H1 (cell line): ENCODE data around the gene KDM2A. TPM values are rescaled to one million over a fixed set of nuclear protein-coding genes. Genes with fewer than 3 reads are reported as not detected.

ENCODE experiments used
- CTCF ChIA-PET: fragments of 300-600 bp; sonication (Branson Sonifier 250); formaldehyde crosslinking; loops from one replicate; lab custom pipeline; 2021; ENCODE audit not compliant: partially characterized antibody; lab: Charles Lee
- POLR2A ChIA-PET: fragments of 300-600 bp; sonication (Branson Sonifier 250); formaldehyde crosslinking; loops from one replicate; lab custom pipeline; 2021; ENCODE audit warnings: inconsistent platforms; ENCODE audit not compliant: partially characterized antibody; lab: Charles Lee
- DNase-seq, 2 experiments: peaks; one replicate each; pipeline versions ENCODE4 v3.0.0 to v3.0.0-alpha.2; 2010 to 2022; ENCODE audit warnings: low spot score in 2 of 2, low read depth in 1 of 2, mixed read lengths in 1 of 2
- FAIRE-seq: peaks from 2 replicates; lab custom pipeline; 2011; peaks lifted over from hg19 to GRCh38; lab: Jason Lieb, UNC
- H2AFZ ChIP-seq: 2 replicates; pipeline ENCODE4 v1.8.1; 2012; ENCODE audit warnings: low read length, inconsistent platforms
- H2AK5ac ChIP-seq: 2 replicates; pipeline ENCODE4 v1.6.1; 2013; ENCODE audit warnings: low read depth, low read length
- H2BK120ac ChIP-seq: replicated peaks from 2 replicates; pipeline ENCODE3; 2013; ENCODE audit warnings: low read depth, low read length, inconsistent platforms
- H2BK12ac ChIP-seq: 2 replicates; pipeline ENCODE4 v1.6.1; 2013; ENCODE audit warnings: low read depth, low read length
- H2BK15ac ChIP-seq: 2 replicates; pipeline ENCODE4 v1.6.1; 2013; ENCODE audit warnings: low read length
- H2BK20ac ChIP-seq: 2 replicates; pipeline ENCODE4 v1.6.1; 2013; ENCODE audit warnings: low read length
- H2BK5ac ChIP-seq: 2 replicates; pipeline ENCODE4 v1.6.1; 2013; ENCODE audit warnings: low read depth, low read length
- H3K14ac ChIP-seq: 2 replicates; pipeline ENCODE4 v1.6.1; 2013; ENCODE audit warnings: inconsistent platforms; ENCODE audit not compliant: insufficient read length
- H3K18ac ChIP-seq: 2 replicates; pipeline ENCODE4 v1.6.1; 2013; ENCODE audit warnings: low read length; ENCODE audit errors: extremely low read depth
- H3K23ac ChIP-seq: 2 replicates; pipeline ENCODE4 v1.6.1; 2013; ENCODE audit warnings: inconsistent platforms; ENCODE audit not compliant: insufficient read length
- H3K23me2 ChIP-seq: 2 replicates; pipeline ENCODE4 v1.6.1; 2013; ENCODE audit warnings: low read depth, low read length
- H3K27ac ChIP-seq: 2 replicates; pipeline ENCODE4 v1.6.1; 2011; ENCODE audit warnings: low read depth, low read length, inconsistent platforms
- H3K27me3 ChIP-seq, 4 experiments: replicated peaks in 1 of 4; 1 replicate in 1 of 4; 2 replicates in 3 of 4; pipeline versions ENCODE4 v1.6.1 to v1.8.1; 2011 to 2013; ENCODE audit warnings: low read length in 3 of 4, mild to moderate bottlenecking in 3 of 4, inconsistent platforms in 2 of 4, mixed read lengths in 2 of 4, moderate library complexity in 1 of 4; ENCODE audit not compliant: control insufficient read depth in 3 of 4, insufficient read depth in 3 of 4; ENCODE audit errors: extremely low read depth in 1 of 4
- H3K36me3 ChIP-seq, 4 experiments: 2 replicates each; pipeline versions ENCODE4 v1.6.1 to v1.8.1; 2011 to 2013; ENCODE audit warnings: mild to moderate bottlenecking in 4 of 4, low read length in 3 of 4, moderate library complexity in 2 of 4, control low read depth in 1 of 4, inconsistent platforms in 1 of 4; ENCODE audit not compliant: insufficient read depth in 4 of 4, control insufficient read depth in 2 of 4
- H3K4ac ChIP-seq: replicated peaks from 2 replicates; pipeline ENCODE3; 2013; ENCODE audit warnings: low read length, low read depth, mixed read lengths, inconsistent platforms; ENCODE audit not compliant: insufficient read length
- H3K4me1 ChIP-seq, 4 experiments: replicated peaks in 1 of 4; 1 replicate in 1 of 4; 2 replicates in 3 of 4; pipeline versions ENCODE4 v1.6.1 to v1.8.1; 2011 to 2013; ENCODE audit warnings: low read length in 3 of 4, inconsistent platforms in 2 of 4, mixed read lengths in 1 of 4; ENCODE audit not compliant: insufficient read depth in 4 of 4, control insufficient read depth in 3 of 4
- H3K4me2 ChIP-seq, 2 experiments: 2 replicates each; pipeline versions ENCODE4 v1.6.1 to v1.8.1; 2011 to 2013; ENCODE audit warnings: low read depth in 2 of 2, low read length in 2 of 2, control low read depth in 1 of 2, inconsistent platforms in 1 of 2, mild to moderate bottlenecking in 1 of 2; ENCODE audit not compliant: insufficient read depth in 1 of 2
- H3K4me3 ChIP-seq, 4 experiments: fragments of 200-600, 300-600 bp in 1 of 4; sonication (generic), shearing (Covaris generic), sonication (Bioruptor Twin) in 1 of 4; 2 replicates each; pipeline versions ENCODE4 v1.5.1 to v1.8.1; 2011 to 2016; ENCODE audit warnings: low read length in 4 of 4, low read depth in 3 of 4, control low read depth in 2 of 4, inconsistent platforms in 2 of 4, mild to moderate bottlenecking in 2 of 4, mixed read lengths in 1 of 4, moderate library complexity in 1 of 4; ENCODE audit not compliant: insufficient read depth in 2 of 4; ENCODE audit errors: extremely low read depth in 1 of 4
- H3K56ac ChIP-seq: replicated peaks from 2 replicates; pipeline ENCODE3; 2013; ENCODE audit warnings: low read depth, mild to moderate bottlenecking, mixed read lengths, low read length, inconsistent platforms; ENCODE audit not compliant: insufficient read length
- H3K79me1 ChIP-seq: 2 replicates; pipeline ENCODE4 v1.6.1; 2013; ENCODE audit warnings: low read depth, low read length, control low read depth
- H3K79me2 ChIP-seq, 2 experiments: 2 replicates each; pipeline versions ENCODE4 v1.6.1 to v1.8.1; 2012 to 2013; ENCODE audit warnings: low read length in 2 of 2, mild to moderate bottlenecking in 2 of 2, inconsistent platforms in 1 of 2; ENCODE audit not compliant: insufficient read depth in 2 of 2, control insufficient read depth in 1 of 2
- H3K9ac ChIP-seq, 4 experiments: replicated peaks in 1 of 4; 1 replicate in 1 of 4; 2 replicates in 3 of 4; pipeline versions ENCODE4 v1.6.1 to v1.8.1; 2011 to 2013; ENCODE audit warnings: low read depth in 3 of 4, low read length in 3 of 4, control low read depth in 2 of 4, mild to moderate bottlenecking in 2 of 4, moderate library complexity in 2 of 4, inconsistent platforms in 1 of 4; ENCODE audit errors: extremely low read depth in 1 of 4
- H3K9me3 ChIP-seq, 2 experiments: 2 replicates each; pipeline versions ENCODE4 v1.6.1 to v1.8.1; 2012 to 2013; ENCODE audit warnings: mild to moderate bottlenecking in 2 of 2, moderate library complexity in 2 of 2, control low read depth in 1 of 2, inconsistent platforms in 1 of 2, low read depth in 1 of 2, low read length in 1 of 2, mixed read lengths in 1 of 2; ENCODE audit not compliant: insufficient read depth in 2 of 2
- H4K20me1 ChIP-seq, 2 experiments: replicated peaks in 1 of 2; 2 replicates each; pipeline versions ENCODE3 to v1.8.1; 2011 to 2013; ENCODE audit warnings: inconsistent platforms in 2 of 2, low read length in 2 of 2, mild to moderate bottlenecking in 1 of 2; ENCODE audit not compliant: insufficient read depth in 2 of 2, control insufficient read depth in 1 of 2
- H4K5ac ChIP-seq: 2 replicates; pipeline ENCODE4 v1.6.1; 2013; ENCODE audit warnings: low read length, low read depth, mixed read lengths, inconsistent platforms; ENCODE audit not compliant: insufficient read length
- H4K8ac ChIP-seq: 2 replicates; pipeline ENCODE4 v1.8.0; 2013; ENCODE audit warnings: mild to moderate bottlenecking, moderate library complexity, low read length, inconsistent platforms; ENCODE audit not compliant: insufficient read depth; ENCODE audit errors: extremely low read depth
- H4K91ac ChIP-seq: replicated peaks from 2 replicates; pipeline ENCODE3; 2013; ENCODE audit warnings: low read length, mixed read lengths, inconsistent platforms; ENCODE audit not compliant: insufficient read length
- CBX8 ChIP-seq: fragments of 300-800, 300-1000 bp; sonication (generic); IDR thresholded peaks from 2 replicates; pipeline ENCODE4 v1.7.1; 2016; ENCODE audit warnings: low read depth, low read length, borderline replicate concordance
- CEBPB ChIP-seq: IDR thresholded peaks from 2 replicates; pipeline ENCODE4 v1.6.1; 2012; ENCODE audit warnings: low read depth, low read length
- CHD2 ChIP-seq: IDR thresholded peaks from 2 replicates; pipeline ENCODE4 v1.6.1; 2012; ENCODE audit warnings: low read length, improper control_type of control experiment
- EZH2 ChIP-seq: fragments of 200-600 bp; sonication (generic); IDR thresholded peaks from 2 replicates; pipeline ENCODE4 v1.7.1; 2012; ENCODE audit warnings: low read depth, mild to moderate bottlenecking, moderate library complexity, low read length, inconsistent platforms; ENCODE audit not compliant: severe bottlenecking
- GABPA ChIP-seq: IDR thresholded peaks from 2 replicates; pipeline ENCODE4 v1.6.1; 2011; ENCODE audit warnings: mild to moderate bottlenecking, low read length, moderate library complexity, borderline replicate concordance; ENCODE audit not compliant: insufficient read depth
- NRF1 ChIP-seq: IDR thresholded peaks from 2 replicates; pipeline ENCODE4 v1.6.1; 2011; ENCODE audit warnings: mild to moderate bottlenecking, low read depth, low read length, improper control_type of control experiment
- RBBP5 ChIP-seq: IDR thresholded peaks from 2 replicates; pipeline ENCODE4 v1.7.1; 2012; ENCODE audit warnings: low read depth, mild to moderate bottlenecking, inconsistent platforms, low read length, moderate library complexity, borderline replicate concordance
- TEAD4 ChIP-seq: IDR thresholded peaks from 2 replicates; pipeline ENCODE4 v1.6.1; 2012; ENCODE audit warnings: low read depth, low read length, inconsistent platforms, mixed read lengths
- YY1 ChIP-seq: IDR thresholded peaks from 2 replicates; pipeline ENCODE4 v1.6.1; 2011; ENCODE audit warnings: low read depth, mild to moderate bottlenecking, low read length
- WGBS, 2 experiments: shearing (Covaris generic) in 1 of 2; methylation state at CpG; one replicate each; pipeline versions ENCODE4 v1.1.6 to v1.1.7; 2013 to 2015; ENCODE audit warnings: low lambda C conversion rate in 2 of 2, mixed read lengths in 2 of 2, inconsistent platforms in 1 of 2, low coverage in 1 of 2, missing lambda C conversion rate in 1 of 2; ENCODE audit not compliant: insufficient replicate concordance in 2 of 2, insufficient coverage in 1 of 2, insufficient read length in 1 of 2; ENCODE audit errors: extremely low coverage in 1 of 2, missing lambda C conversion rate in 1 of 2; 5-methylcytosine and 5-hydroxymethylcytosine counted together
- polyA plus RNA-seq, 7 experiments: library from polyadenylated mRNA; depleted of rRNA in 3 of 7; stranded (reverse) in 5 of 7; unstranded in 2 of 7; fragments of >200 nt in 5 of 7; fragments of 200-250 nt in 2 of 7; gene quantifications; 1 replicate in 5 of 7; 2 replicates in 1 of 7; 4 replicates in 1 of 7; pipeline versions ENCODE4 v1.2.1 to v1.2.3, GENCODE V29; 2011 to 2013; ENCODE audit warnings: missing spikeins in 2 of 7, mixed read lengths in 2 of 7
- total RNA-seq: library from RNA; stranded (reverse); fragmentation: NEBNext Ultra II Directional; extraction: Animal tissue kit (Norgen Biotek cat#: 25700); gene quantifications from 2 replicates; pipeline ENCODE4 v1.2.1, GENCODE V29; 2021
- TF ChIP-seq, protein P1 (sequence below): IDR thresholded peaks from 2 replicates; pipeline ENCODE4 v1.6.1; 2011; ENCODE audit warnings: low read length, improper control_type of control experiment
- TF ChIP-seq, protein P2 (sequence below): IDR thresholded peaks from 2 replicates; pipeline ENCODE4 v1.6.1; 2012; ENCODE audit warnings: low read length, inconsistent platforms

Gene KDM2A
- total and polyA plus RNA-seq, 2 of the 8 experiments (the other 6 are each of a cell fraction or from before 2014, with no cell fraction given): 55.4 to 66.2 TPM

GRCh38 chr11:67280341-67280787, 161.3 kb downstream of the KDM2A start:
- FAIRE-seq: no peak
- POLR2A ChIA-PET: interaction anchor here (1.2 kb wide), 1 partner anchor 13 kb away, joined by 4 read pairs; the partner anchor contains the start of gene GRK2
- TF ChIP-seq EZH2: no peak
- no peak for TF ChIP-seq CHD2
- TF ChIP-seq, protein P1, sequence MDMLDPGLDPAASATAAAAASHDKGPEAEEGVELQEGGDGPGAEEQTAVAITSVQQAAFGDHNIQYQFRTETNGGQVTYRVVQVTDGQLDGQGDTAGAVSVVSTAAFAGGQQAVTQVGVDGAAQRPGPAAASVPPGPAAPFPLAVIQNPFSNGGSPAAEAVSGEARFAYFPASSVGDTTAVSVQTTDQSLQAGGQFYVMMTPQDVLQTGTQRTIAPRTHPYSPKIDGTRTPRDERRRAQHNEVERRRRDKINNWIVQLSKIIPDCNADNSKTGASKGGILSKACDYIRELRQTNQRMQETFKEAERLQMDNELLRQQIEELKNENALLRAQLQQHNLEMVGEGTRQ: no peak
- TF ChIP-seq, protein P2, sequence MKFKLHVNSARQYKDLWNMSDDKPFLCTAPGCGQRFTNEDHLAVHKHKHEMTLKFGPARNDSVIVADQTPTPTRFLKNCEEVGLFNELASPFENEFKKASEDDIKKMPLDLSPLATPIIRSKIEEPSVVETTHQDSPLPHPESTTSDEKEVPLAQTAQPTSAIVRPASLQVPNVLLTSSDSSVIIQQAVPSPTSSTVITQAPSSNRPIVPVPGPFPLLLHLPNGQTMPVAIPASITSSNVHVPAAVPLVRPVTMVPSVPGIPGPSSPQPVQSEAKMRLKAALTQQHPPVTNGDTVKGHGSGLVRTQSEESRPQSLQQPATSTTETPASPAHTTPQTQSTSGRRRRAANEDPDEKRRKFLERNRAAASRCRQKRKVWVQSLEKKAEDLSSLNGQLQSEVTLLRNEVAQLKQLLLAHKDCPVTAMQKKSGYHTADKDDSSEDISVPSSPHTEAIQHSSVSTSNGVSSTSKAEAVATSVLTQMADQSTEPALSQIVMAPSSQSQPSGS: no peak
- no peak for TF ChIP-seq TEAD4
- TF ChIP-seq GABPA: no peak
- TF ChIP-seq CEBPB: no peak
- no peak for TF ChIP-seq NRF1
- TF ChIP-seq YY1: no peak
- TF ChIP-seq CBX8: no peak
- TF ChIP-seq RBBP5: no peak

More at GRCh38 chr11:67280341-67280787, 161.3 kb downstream of the KDM2A start:
- H3K9ac ChIP-seq: no peak overlapping the region
- no peaks in the 10 kb centered on the region; the same call in 1 of the 2 replicates for H3K23me2 ChIP-seq
- no peak overlapping the region for H2BK15ac ChIP-seq
- H2BK12ac ChIP-seq: no peak overlapping the region
- no peaks in the 10 kb centered on the region for H3K27me3 ChIP-seq
- 90% methylated on average over 13 of the region's 13 CpGs; no CpG with 5 or more reads in 1 of the 2 experiments for WGBS, 2 experiments
- H3K79me1 ChIP-seq: peaks cover 6% of the 10 kb centered on the region; the same call in 1 of the 2 replicates
- no peak overlapping the region; the same call in 1 of the 2 replicates for H4K8ac ChIP-seq
- no peak overlapping the region for H3K23ac ChIP-seq
- H3K36me3 ChIP-seq: peaks cover 12 to 47% (median 37%) of the 10 kb centered on the region in 4 experiments
- H4K91ac ChIP-seq: no peak overlapping the region
- H3K4me1 ChIP-seq: peaks cover 0 to 24% (median 15%) of the 10 kb centered on the region in 4 experiments; a peak in 6 of 7 replicates
- no peak overlapping the region for H2BK5ac ChIP-seq
- H2BK20ac ChIP-seq: no peak overlapping the region
- CTCF ChIA-PET: interaction anchor here (1.7 to 3.7 kb wide), 3 partner anchors 8 to 34 kb away, joined by 4 to 27 read pairs (median 19); partner anchors contain the start of gene ANKRD13D
- no peak overlapping the region for H3K56ac ChIP-seq
- H2AK5ac ChIP-seq: no peak overlapping the region
- H3K27ac ChIP-seq: no peak overlapping the region
- H3K4ac ChIP-seq: no peak overlapping the region
- no peaks in the 10 kb centered on the region for H3K9me3 ChIP-seq
- H3K4me3 ChIP-seq: no peak overlapping the region
- no peak overlapping the region for H2BK120ac ChIP-seq
- no peak for DNase-seq
- no peak overlapping the region for H3K4me2 ChIP-seq
- H4K5ac ChIP-seq: no peak overlapping the region
- no peak overlapping the region for H3K18ac ChIP-seq
- H4K20me1 ChIP-seq: peaks cover 0 to 7% of the 10 kb centered on the region in 2 experiments
- peaks cover 0 to 6% of the 10 kb centered on the region in 2 experiments; a peak in 1 of 4 replicates for H3K79me2 ChIP-seq
- H3K14ac ChIP-seq: no peak overlapping the region
- no peak overlapping the region for H2AFZ ChIP-seq
